ENCODE results near the gene PRKCH. TPM values are rescaled to one million over a fixed set of nuclear protein-coding genes. Genes with fewer than 3 reads are reported as not detected.
"Not testable (repeated sequence)": the region's sequence is repeated elsewhere in the genome, so short reads cannot be mapped to it uniquely, and the experiment has no call there.

PRKCH gene
- total RNA-seq, 1 donor from 2014 or later: 9.0 TPM

DNA sequence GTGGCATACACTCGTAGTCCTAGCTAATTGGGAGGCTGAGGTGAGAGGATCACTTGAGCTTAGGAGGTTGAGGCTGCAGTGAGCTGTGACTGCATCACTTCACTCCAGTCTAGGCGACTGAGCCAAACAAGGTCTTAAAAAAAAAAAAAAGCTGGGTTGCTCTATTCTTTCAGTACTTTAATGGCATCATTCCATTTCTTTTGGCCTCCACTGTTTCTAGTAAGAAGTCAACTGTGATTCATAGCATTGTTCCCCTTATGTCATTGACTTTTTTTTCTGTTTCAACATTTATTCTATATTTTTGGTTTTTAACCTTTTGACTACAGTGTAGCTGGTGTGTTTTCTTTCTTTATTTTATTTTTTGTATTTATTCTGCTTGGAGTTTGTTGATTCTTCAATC, 16.7 kb upstream of the PRKCH start:
- peaks cover 14% of the 10 kb centered on the region for H3K9me3 Mint-ChIP-seq
- H3K4me1 Mint-ChIP-seq: no peaks in the 10 kb centered on the region
- H3K4me3 Mint-ChIP-seq: no peak overlapping the region
- no peaks in the 10 kb centered on the region for H3K27me3 Mint-ChIP-seq (ENCODE audit: low read depth)
- DNase-seq (ENCODE audit: low spot score in 2 of 2, unreplicated experiment in 2 of 2): no peak
- H3K36me3 Mint-ChIP-seq: peaks cover 6% of the 10 kb centered on the region
- H3K27ac Mint-ChIP-seq: no peak overlapping the region
- TF ChIP-seq, protein P1, sequence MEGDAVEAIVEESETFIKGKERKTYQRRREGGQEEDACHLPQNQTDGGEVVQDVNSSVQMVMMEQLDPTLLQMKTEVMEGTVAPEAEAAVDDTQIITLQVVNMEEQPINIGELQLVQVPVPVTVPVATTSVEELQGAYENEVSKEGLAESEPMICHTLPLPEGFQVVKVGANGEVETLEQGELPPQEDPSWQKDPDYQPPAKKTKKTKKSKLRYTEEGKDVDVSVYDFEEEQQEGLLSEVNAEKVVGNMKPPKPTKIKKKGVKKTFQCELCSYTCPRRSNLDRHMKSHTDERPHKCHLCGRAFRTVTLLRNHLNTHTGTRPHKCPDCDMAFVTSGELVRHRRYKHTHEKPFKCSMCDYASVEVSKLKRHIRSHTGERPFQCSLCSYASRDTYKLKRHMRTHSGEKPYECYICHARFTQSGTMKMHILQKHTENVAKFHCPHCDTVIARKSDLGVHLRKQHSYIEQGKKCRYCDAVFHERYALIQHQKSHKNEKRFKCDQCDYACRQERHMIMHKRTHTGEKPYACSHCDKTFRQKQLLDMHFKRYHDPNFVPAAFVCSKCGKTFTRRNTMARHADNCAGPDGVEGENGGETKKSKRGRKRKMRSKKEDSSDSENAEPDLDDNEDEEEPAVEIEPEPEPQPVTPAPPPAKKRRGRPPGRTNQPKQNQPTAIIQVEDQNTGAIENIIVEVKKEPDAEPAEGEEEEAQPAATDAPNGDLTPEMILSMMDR (IDR thresholded peaks at IDR 0.05; ENCODE audit: unreplicated experiment): no peak

DNA sequence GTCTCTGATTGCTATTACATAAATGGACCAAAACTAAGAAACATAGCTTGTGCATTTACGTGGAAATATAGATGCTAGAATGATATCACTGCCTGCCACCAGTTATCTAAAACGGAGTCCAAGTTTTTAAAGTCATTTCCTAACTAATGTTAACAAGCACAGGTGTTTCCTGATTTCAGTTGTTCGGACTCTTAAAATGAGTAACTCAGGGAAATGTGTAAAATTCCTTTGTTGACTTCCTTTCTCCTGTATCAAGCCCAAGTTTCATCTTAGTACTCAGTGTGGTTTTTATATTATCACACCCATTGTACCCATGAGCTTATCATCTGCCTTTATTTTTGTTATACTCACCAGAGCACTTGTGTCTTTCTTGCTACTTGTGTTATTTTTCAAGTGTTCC, 13.2 kb upstream of the PRKCH start:
- Mint-ChIP-seq H3K27ac (no peak overlapping the region), H3K9me3 (peaks cover 33% of the 10 kb centered on the region), H3K4me3 (no peak overlapping the region), H3K4me1 (no peaks in the 10 kb centered on the region), H3K27me3 (ENCODE audit: low read depth) (no peaks in the 10 kb centered on the region), H3K36me3 (peaks cover 10% of the 10 kb centered on the region)
- DNase-seq (ENCODE audit: low spot score in 2 of 2, unreplicated experiment in 2 of 2): no peak
- TF ChIP-seq, protein P1 (IDR thresholded peaks at IDR 0.05; ENCODE audit: unreplicated experiment): no peak

DNA sequence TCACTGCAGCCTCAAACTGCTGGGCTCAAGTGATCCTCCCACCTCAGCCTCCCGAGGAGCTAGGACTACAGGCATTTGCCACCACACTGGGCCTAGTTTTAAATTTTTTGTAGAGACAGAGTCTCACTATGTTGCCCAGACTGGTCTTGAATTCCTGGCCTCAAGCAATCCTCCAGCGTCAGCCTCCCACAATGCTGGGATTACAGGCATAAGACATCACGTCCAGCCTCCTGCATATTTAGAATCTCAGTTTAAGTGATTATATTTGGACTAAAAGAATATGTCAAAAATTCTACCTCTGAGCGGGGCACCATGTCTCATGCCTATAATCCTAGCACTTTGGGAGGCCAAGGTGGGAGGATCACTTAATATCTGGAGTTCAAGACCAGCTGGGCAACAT, 12.7 kb upstream of the PRKCH start:
- H3K36me3 Mint-ChIP-seq; DNase-seq (ENCODE audit: low spot score in 2 of 2, unreplicated experiment in 2 of 2); H3K27ac Mint-ChIP-seq; H3K4me1 Mint-ChIP-seq; H3K27me3 Mint-ChIP-seq (ENCODE audit: low read depth); H3K4me3 Mint-ChIP-seq: not testable (repeated sequence)
- peaks cover 33% of the 10 kb centered on the region for H3K9me3 Mint-ChIP-seq

DNA sequence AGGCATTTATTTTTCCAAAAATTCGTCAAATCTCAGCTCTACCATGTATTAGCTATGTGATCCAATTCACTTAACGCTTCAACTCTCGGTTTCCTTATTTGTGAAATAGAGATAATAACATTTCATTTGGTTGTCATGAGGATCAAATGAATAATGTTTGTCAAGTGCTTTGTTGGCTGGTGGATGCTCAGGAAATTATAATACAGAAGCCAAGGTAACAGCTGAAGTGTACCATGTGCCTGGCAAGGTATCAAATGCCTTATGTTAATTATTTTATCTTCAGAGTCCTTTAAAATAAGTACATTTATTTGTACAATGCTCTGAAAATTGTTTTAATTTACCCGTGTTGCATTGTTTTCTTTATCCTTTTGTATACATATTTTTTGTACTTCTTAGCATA, 6.1 kb upstream of the PRKCH start:
- Mint-ChIP-seq H3K36me3 (peaks cover 4% of the 10 kb centered on the region), H3K4me3 (no peak overlapping the region), H3K9me3 (peaks cover 22% of the 10 kb centered on the region), H3K27me3 (ENCODE audit: low read depth) (peaks cover 2% of the 10 kb centered on the region), H3K4me1 (no peaks in the 10 kb centered on the region), H3K27ac (no peak overlapping the region)
- DNase-seq (ENCODE audit: low spot score in 2 of 2, unreplicated experiment in 2 of 2): no peak
- TF ChIP-seq, protein P1 (IDR thresholded peaks at IDR 0.05; ENCODE audit: unreplicated experiment): no peak

DNA sequence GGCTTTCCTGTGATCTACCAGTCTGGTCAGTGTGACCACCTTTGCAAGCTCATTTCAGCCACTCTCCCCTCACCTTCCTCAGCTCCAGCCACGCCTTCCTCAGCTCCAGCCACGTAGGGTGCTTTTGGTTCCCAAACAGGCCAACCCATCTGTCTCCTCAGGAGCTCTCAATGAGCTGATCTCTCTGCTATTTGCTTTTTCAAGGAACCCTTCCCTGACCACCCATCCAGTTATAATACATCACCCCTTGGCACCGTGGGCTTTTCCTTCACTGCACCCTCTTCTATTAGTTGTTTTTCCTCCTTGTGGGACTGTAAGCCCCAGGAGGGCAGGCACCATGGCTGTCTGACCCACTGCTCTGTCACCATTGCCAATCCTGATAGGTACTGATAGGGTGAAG, 2.3 kb upstream of the PRKCH start:
- H3K27me3 Mint-ChIP-seq (ENCODE audit: low read depth): peaks cover 28% of the 10 kb centered on the region
- peaks cover 7% of the 10 kb centered on the region for H3K4me1 Mint-ChIP-seq
- no peak for DNase-seq (ENCODE audit: low spot score in 2 of 2, unreplicated experiment in 2 of 2)
- no peaks in the 10 kb centered on the region for H3K36me3 Mint-ChIP-seq
- no peak overlapping the region for H3K4me3 Mint-ChIP-seq
- peaks cover 6% of the 10 kb centered on the region for H3K9me3 Mint-ChIP-seq
- H3K27ac Mint-ChIP-seq: no peak overlapping the region
- TF ChIP-seq, protein P1 (IDR thresholded peaks at IDR 0.05; ENCODE audit: unreplicated experiment): no peak

DNA sequence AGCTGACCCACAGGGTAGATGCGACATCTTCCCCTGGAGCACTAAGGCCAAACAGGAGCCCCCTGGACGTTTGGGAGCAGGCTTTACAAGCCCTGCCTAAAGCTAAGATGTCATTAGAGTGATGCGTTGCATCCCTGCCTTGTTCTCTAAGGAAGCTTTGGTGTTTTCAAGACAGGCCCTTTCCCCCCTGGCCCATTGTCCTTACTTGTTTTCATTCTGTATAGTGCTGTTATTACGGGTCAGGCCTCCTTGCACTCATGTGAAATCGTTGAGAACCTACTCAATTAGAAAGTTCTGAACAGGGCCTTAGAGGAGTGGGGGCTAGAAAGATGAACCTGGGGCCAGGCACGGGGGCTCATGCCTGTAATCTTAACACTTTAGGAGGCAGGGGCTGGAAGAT, 1.7 kb upstream of the PRKCH start:
- H3K36me3 Mint-ChIP-seq: no peaks in the 10 kb centered on the region
- TF ChIP-seq, protein P1 (IDR thresholded peaks at IDR 0.05; ENCODE audit: unreplicated experiment): no peak
- H3K27me3 Mint-ChIP-seq (ENCODE audit: low read depth): peaks cover 30% of the 10 kb centered on the region
- H3K9me3 Mint-ChIP-seq: peaks cover 1% of the 10 kb centered on the region
- DNase-seq (ENCODE audit: low spot score in 2 of 2, unreplicated experiment in 2 of 2): no peak
- no peak overlapping the region for H3K4me3 Mint-ChIP-seq
- peaks cover 7% of the 10 kb centered on the region for H3K4me1 Mint-ChIP-seq
- no peak overlapping the region for H3K27ac Mint-ChIP-seq

DNA sequence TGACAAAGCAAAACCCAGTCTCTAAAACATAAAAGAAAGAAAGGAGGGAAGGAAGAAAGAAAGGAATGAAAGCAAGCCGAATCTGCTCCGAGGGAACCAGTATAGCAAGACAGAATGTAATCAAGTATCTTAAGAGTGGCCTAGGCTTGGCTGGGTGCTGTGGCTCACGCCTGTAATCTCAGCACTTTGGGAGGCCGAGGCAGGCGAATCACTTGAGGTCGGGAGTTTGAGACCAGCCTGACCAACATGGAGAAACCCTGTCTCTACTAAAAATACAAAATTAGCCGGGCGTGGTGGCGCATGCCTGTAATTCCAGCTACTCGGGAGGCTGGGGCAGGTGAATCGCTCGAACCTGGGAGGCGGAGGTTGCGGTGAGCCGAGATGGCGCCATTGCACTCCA, 1.2 kb upstream of the PRKCH start:
- H3K27ac Mint-ChIP-seq; H3K4me3 Mint-ChIP-seq; H3K9me3 Mint-ChIP-seq; H3K36me3 Mint-ChIP-seq; H3K4me1 Mint-ChIP-seq; DNase-seq (ENCODE audit: low spot score in 2 of 2, unreplicated experiment in 2 of 2): not testable (repeated sequence)
- H3K27me3 Mint-ChIP-seq (ENCODE audit: low read depth): peaks cover 32% of the 10 kb centered on the region
